Mucosa of stomach (tissue), 1 donor: ENCODE results near the gene SYNE1.
"Not testable (repeated sequence)": the region's sequence is repeated elsewhere in the genome, so short reads cannot be mapped to it uniquely, and the experiment has no call there.

Experiments
- H3K27me3 ChIP-seq: one replicate; pipeline ENCODE4 v1.7.0; 2013; ENCODE audit warnings: mild to moderate bottlenecking, low read length; ENCODE audit not compliant: control insufficient read depth, insufficient read depth
- H3K36me3 ChIP-seq: one replicate; pipeline ENCODE4 v1.7.0; 2013; ENCODE audit warnings: low read length; ENCODE audit not compliant: control insufficient read depth, insufficient read depth
- H3K4me1 ChIP-seq: one replicate; pipeline ENCODE4 v1.7.0; 2013; ENCODE audit warnings: mild to moderate bottlenecking, low read length; ENCODE audit not compliant: control insufficient read depth, insufficient read depth
- H3K4me3 ChIP-seq: one replicate; pipeline ENCODE4 v1.7.0; 2013; ENCODE audit warnings: low read length
- H3K9ac ChIP-seq: one replicate; pipeline ENCODE4 v1.7.0; 2013; ENCODE audit warnings: mild to moderate bottlenecking, low read length, moderate library complexity
- H3K9me3 ChIP-seq: one replicate; pipeline ENCODE4 v1.7.0; 2013; ENCODE audit warnings: mild to moderate bottlenecking, low read length, moderate library complexity; ENCODE audit not compliant: control insufficient read depth
- donor health status: Pancreatic carcinoma.

The SYNE1 gene

GRCh38 chr6:152155792-152156191 is 481.4 kb downstream of the SYNE1 start:
- Histone ChIP-seq H3K9ac (no peak overlapping the region), H3K9me3 (no peaks in the 10 kb centered on the region), H3K36me3 (no peaks in the 10 kb centered on the region), H3K27me3 (no peaks in the 10 kb centered on the region), H3K4me3 (no peak overlapping the region), H3K4me1 (no peaks in the 10 kb centered on the region)

DNA sequence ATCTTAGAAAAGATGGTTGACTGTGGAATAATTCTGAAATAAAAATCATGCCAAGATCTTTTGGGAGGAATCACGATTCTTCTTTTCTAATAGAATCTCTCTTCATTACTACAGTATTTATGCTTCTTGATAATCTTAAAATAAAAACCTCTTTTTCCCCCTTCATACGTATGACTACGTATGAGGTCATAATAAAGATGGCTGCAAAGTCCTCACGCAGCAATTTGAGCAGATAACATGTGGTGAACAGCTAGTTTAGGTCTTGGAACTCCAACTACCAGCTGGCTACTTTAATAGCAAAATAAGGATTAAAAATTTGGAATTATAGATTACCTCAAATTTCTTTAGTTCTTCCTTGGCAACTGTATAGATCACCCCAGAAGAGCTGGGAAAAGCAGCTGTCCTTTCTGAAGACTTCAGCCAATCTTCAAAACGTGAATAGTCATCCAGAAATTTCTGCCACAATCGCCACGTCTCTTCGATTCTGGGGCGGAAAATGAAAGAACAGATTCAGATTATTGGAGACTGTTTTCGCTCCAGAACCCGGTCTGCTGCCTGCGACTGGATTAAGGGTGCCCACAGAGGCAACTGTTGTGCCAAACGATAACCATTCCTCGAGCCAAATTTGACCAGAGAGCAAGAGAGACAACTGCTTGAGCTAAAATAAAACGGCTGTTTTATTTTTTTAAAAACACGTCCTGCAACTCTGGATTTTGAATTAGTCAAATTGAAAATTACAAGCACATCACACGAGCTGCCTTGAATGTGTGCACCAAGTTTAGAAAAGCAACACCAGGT is 482.4 kb downstream of the SYNE1 start:
- H3K27me3 ChIP-seq = no peaks in the 10 kb centered on the region
- H3K9ac ChIP-seq = no peak overlapping the region
- no peaks in the 10 kb centered on the region for H3K9me3 ChIP-seq
- no peaks in the 10 kb centered on the region for H3K4me1 ChIP-seq
- H3K36me3 ChIP-seq = no peaks in the 10 kb centered on the region
- H3K4me3 ChIP-seq = no peak overlapping the region

DNA sequence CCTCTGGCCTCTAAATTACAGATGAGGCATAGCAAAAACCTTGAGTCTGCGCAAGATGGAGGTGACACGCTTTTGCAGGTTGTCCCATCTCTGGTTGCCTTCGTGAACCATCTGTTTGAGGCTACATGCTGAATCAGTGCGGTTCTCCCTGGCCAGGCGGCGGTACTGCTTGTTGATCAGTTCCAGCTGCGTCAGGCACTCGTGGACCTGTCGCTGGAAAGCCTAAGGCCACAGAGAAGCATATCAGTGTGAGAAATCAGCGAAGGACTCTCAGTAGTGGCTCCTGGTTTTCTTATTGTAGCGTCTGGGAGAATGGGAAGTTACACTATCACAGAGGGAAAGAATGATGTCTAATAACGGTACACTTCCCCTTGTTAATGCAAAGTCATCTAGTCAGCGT is 485.2 kb downstream of the SYNE1 start:
- Histone ChIP-seq H3K9ac (no peak overlapping the region), H3K9me3 (no peaks in the 10 kb centered on the region), H3K4me3 (no peak overlapping the region), H3K36me3 (no peaks in the 10 kb centered on the region), H3K4me1 (no peaks in the 10 kb centered on the region), H3K27me3 (no peaks in the 10 kb centered on the region)

GRCh38 chr6:152150196-152150595 is 487.0 kb downstream of the SYNE1 start:
- no peaks in the 10 kb centered on the region for H3K36me3 ChIP-seq
- H3K9me3 ChIP-seq = no peaks in the 10 kb centered on the region
- H3K4me3 ChIP-seq = no peak overlapping the region
- no peak overlapping the region for H3K9ac ChIP-seq
- no peaks in the 10 kb centered on the region for H3K4me1 ChIP-seq
- H3K27me3 ChIP-seq = no peaks in the 10 kb centered on the region

DNA sequence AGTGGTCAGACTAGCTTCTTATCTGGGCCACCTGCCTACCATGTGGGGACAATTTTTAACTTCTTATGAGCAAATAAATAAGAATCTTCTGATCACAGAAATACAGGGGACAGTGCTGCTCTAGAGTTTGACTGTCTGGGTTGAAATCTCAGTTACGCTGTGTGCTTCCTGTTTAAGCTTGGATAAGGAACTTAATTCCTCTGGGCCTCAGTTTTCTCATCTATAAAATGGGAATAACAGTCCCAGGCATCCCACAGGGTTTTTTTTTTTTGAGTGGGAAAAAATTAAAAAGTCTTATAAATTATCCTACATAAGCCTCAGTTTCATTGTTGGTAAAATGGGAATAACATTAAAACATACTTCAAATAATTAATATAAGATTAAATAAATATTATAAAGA is 488.8 kb downstream of the SYNE1 start:
- Histone ChIP-seq H3K4me3 (no peak overlapping the region), H3K4me1 (no peaks in the 10 kb centered on the region), H3K9me3 (no peaks in the 10 kb centered on the region), H3K9ac (no peak overlapping the region), H3K27me3 (no peaks in the 10 kb centered on the region), H3K36me3 (no peaks in the 10 kb centered on the region)

DNA sequence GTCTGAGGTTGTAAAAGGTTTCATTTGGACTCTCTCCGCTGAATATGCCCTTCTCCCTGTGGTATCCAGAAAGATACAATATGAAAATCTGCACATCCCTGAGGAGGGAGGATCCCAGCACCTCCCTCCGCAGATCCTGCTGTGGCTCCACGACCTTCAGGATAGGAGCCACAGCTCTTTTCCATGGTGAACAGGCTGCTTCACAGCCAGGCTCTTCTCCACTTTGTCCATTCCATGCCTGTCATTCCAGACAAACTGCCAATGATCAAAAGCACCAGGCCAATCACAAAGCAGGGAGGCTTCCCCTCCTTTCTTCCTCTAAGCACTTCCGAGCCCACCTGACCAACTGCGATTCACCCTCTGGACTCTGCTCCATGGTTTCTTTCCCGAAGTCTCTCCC is 489.9 kb downstream of the SYNE1 start:
- Histone ChIP-seq H3K9ac (no peak overlapping the region), H3K9me3 (no peaks in the 10 kb centered on the region), H3K36me3 (no peaks in the 10 kb centered on the region), H3K27me3 (no peaks in the 10 kb centered on the region), H3K4me3 (no peak overlapping the region), H3K4me1 (no peaks in the 10 kb centered on the region)

DNA sequence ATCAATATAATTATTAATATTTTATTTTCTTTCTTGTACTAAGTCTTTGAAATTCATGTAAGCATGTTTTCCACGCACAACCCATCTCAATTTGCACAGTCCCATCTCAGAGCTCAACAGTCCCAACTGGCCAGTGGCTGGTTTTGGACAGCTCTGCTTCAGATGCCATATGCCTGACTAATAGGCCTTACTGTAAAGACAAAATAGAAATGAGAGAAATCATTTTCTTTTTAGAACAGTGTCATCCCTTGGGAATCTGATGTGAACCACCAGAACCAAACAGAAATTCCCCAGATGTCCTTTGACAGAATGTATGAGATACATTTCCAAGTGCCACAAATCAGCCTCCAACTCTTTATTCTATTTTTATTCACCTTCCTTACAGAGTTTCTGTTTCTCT is 490.8 kb downstream of the SYNE1 start:
- no peaks in the 10 kb centered on the region for H3K27me3 ChIP-seq
- H3K36me3 ChIP-seq = no peaks in the 10 kb centered on the region
- H3K9me3 ChIP-seq = no peaks in the 10 kb centered on the region
- H3K4me1 ChIP-seq = no peaks in the 10 kb centered on the region
- H3K9ac ChIP-seq = no peak overlapping the region
- H3K4me3 ChIP-seq = no peak overlapping the region

GRCh38 chr6:152143359-152143758 is 493.8 kb downstream of the SYNE1 start:
- H3K36me3 ChIP-seq = no peaks in the 10 kb centered on the region

GRCh38 chr6:152142105-152142504 is 495.1 kb downstream of the SYNE1 start:
- no peaks in the 10 kb centered on the region for H3K36me3 ChIP-seq
- H3K9ac ChIP-seq = no peak overlapping the region
- no peaks in the 10 kb centered on the region for H3K27me3 ChIP-seq

More at GRCh38 chr6:152143359-152143758, 493.8 kb downstream of the SYNE1 start:
- H3K4me1 ChIP-seq = no peaks in the 10 kb centered on the region
- H3K27me3 ChIP-seq = no peaks in the 10 kb centered on the region
- H3K9me3 ChIP-seq = no peaks in the 10 kb centered on the region
- no peak overlapping the region for H3K9ac ChIP-seq
- H3K4me3 ChIP-seq = no peak overlapping the region

GRCh38 chr6:152138344-152138743 is 498.8 kb downstream of the SYNE1 start:
- not testable (repeated sequence) for H3K36me3 ChIP-seq, H3K4me3 ChIP-seq, H3K9ac ChIP-seq, H3K27me3 ChIP-seq, H3K9me3 ChIP-seq
- peaks cover 11% of the 10 kb centered on the region for H3K4me1 ChIP-seq

More at GRCh38 chr6:152142105-152142504, 495.1 kb downstream of the SYNE1 start:
- no peaks in the 10 kb centered on the region for H3K4me1 ChIP-seq
- H3K9me3 ChIP-seq = no peaks in the 10 kb centered on the region
- H3K4me3 ChIP-seq = no peak overlapping the region

DNA sequence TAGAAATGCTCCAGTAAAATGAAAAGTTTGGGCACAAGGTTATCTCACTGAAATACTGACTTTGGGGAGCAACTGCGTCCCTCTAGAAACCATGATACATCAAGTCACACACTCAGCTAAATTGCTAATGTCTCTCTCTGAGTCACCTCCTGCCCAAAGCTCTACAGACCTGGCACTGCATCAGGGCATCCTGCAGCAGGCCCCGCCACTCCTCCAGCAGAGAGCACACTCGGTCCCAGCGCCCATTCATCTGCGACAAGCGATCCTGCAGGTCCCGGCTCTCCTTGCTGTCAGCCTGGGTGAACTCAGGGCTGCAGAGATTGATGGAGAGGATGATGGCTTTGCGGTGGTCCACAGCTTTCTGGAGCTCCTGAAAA is 500.7 kb downstream of the SYNE1 start:
- Histone ChIP-seq H3K4me3 (no peak overlapping the region), H3K36me3 (no peaks in the 10 kb centered on the region), H3K27me3 (no peaks in the 10 kb centered on the region), H3K9ac (no peak overlapping the region), H3K4me1 (peaks cover 11% of the 10 kb centered on the region), H3K9me3 (no peaks in the 10 kb centered on the region)

DNA sequence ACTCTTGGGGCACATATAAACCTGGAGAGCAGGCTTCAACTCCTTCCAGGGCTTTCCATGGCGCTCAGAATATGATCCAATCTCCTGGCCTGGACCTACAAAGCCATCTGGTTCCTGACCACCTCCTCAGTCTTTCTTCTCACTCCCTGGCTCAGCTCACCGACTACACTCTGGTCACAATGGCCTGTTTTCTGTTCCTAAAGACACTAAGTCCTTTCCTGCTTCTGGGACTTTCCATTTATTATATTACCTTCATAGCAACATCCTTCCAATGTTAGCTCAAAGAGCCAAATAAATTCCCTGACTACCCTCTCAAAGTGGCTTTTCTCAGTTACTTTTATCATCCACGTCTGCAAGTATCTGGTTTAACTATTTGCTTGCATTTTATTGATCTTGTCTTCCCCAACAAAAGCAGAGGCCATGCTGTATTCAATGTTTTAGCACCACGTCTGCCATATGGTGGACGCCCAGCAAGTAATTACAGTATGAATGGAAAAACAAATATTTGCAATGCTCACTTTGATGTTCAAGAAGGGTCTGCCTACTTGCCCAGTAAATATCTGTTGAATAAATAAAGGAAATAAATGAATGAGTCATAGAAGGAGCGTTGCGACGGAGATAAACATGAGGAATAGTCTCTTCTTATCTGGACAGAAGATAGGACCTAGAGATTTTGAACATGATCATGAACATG is 501.3 kb downstream of the SYNE1 start:
- Histone ChIP-seq H3K9me3 (no peaks in the 10 kb centered on the region), H3K4me3 (no peak overlapping the region), H3K36me3 (no peaks in the 10 kb centered on the region), H3K9ac (no peak overlapping the region), H3K4me1 (peaks cover 11% of the 10 kb centered on the region), H3K27me3 (no peaks in the 10 kb centered on the region)
